NCI-H187 (cell line): ENCODE results near the gene SGSH.
"Not testable (repeated sequence)": the region's sequence is repeated elsewhere in the genome, so short reads cannot be mapped to it uniquely, and the experiment has no call there.

Source experiments
- DNase-seq, 2 experiments: peaks; one replicate each; lab custom pipeline; 2025; lab: John Stamatoyannopoulos, UW

SGSH gene

DNA sequence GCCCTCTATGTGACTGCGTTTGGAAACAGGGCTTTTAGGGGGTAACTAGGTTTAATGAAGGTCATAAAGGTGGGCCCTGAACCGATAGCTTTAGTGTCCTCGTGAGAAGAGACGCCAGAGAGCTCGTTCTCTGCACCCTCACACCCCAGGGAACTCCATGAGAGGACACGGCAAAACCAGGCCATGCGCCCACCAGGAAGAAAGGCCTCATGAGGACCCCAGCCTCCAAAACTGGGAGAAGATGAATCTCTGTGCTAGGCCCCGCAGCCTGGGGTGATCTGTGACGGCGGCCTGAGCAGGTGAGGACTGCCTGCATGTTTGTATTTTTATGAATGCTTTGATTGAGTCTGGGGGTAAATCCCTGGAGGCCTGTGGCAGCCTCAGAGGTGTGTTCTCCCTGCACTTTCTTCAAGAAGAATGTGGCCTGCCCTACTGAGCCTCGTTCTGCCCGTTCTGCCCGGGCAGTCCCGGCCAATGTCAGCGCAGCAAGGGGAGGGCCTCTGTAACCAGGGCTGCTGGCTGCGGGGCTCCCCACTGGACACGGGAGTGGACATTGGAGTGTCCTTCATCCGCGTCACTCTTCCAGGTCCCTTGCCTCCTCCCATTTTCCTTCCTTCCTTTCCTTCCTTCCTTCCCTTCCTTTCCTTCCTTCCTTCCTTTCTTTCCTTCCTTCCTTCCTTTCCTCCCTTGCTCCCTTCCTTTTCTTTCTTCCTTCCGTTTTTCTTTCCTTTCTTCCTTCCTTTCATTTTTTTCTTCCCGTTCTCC, 33.7 kb upstream of the SGSH start:
- no peak for DNase-seq

DNA sequence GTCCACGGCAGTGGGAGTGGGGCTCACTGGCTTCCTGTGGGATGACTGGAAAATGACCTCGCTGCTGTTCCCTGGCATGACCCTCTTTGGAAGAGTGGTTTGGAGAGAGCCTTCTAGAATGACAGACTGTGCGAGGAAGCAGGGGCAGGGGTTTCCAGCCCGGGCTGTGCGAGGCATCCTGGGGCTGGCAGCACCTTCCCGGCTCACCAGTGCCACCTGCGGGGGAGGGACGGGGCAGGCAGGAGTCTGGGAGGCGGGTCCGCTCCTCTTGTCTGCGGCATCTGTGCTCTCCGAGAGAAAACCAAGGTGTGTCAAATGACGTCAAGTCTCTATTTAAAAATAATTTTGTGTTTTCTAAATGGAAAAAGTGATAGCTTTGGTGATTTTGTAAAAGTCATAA, 32.7 kb upstream of the SGSH start:
- DNase-seq: peak; percentile 52 to 79

DNA sequence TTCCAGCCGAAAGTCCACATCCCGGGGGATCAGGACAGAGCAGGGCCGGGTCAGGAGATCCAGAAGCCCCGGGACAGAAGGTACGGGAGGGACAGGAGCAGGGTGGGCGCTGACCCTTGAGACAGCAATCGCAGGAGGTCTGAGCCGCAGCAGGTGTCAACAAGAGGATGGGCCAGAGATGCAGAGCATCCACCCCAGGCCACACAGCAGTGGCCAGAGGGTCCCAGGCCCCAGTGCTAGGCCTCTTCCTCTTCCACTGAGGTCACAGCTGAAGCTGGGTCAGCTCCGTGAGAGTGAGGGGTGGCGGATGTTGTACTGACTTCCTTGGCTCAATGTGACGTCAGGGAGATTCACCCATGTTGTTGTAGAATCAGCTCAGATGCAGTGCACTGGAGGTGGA, 31.8 kb upstream of the SGSH start:
- DNase-seq: no peak

DNA sequence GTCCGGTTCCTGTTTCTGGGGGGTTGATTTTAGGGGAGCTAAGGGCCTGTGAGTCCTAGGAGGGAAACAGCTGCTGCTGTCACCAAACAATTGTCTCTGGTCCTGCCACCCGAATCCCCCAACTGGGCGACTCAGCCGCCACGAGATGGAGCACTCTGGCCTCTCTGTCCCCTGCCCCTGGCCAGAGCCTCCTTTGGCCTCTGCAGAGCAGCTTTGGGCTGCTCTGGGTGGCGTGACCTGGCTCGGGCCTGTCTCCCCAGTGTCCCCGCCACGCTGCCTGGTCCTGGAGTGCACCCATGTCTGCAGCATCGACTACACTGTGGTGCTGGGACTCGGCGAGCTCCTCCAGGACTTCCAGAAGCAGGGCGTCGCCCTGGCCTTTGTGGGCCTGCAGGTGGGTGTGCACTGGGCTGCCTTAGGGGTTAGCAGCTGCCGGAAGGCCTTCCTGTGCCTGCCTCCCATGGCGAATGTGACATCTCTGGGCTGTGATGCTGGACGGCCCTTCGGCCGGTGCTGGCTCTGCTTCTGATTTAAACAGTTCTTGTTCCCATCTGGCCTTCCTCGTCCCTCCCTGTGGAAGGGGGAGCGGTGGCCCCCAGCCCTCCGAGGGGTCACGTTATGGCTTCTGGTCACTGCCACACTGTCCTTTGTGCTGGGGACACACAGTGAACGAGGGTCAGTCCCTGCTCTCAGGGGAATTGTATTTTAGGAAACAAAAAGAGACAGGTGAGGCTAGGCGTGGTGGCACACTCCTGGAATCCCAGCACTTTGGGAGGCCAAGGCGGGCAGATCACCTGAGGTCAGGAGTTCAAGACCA, 29.0 kb upstream of the SGSH start:
- no peak for DNase-seq

DNA sequence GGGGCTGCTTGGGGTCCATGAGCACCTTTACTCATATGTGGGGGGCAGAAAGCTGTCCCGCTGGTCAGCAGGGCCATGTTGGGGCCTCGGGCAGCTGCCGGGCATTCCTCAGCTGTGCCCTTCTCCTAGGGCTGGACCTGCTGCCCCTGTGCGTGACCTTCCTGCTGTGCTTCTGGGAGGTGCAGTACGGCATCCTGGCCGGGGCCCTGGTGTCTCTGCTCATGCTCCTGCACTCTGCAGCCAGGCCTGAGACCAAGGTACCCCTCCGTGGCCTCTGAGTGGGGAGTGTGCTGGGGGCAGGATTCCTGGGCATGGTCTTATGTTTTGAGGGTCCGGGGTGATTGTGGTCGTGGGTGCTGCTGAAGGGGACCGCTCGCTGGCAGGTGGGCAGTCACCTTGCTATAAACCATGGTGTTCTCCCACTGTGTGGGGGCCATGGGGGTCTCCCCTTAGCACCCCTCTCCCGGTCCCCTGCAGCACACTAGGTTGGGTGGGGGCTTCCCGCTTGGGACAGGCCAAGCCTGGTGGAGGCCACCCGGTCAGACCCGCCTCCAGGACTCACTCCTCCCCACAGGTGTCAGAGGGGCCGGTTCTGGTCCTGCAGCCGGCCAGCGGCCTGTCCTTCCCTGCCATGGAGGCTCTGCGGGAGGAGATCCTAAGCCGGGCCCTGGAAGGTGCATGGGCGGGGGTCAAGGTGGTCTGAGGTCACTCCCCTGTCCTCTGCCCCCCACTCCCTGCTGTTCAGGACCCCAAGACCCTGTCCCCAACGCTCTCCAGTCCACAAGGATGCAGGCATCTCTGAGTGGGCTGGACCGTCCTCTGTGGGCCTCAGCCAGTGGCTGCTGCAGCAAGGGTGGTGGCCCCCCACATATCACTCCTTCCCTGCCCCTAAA, 28.1 kb upstream of the SGSH start:
- no peak for DNase-seq

DNA sequence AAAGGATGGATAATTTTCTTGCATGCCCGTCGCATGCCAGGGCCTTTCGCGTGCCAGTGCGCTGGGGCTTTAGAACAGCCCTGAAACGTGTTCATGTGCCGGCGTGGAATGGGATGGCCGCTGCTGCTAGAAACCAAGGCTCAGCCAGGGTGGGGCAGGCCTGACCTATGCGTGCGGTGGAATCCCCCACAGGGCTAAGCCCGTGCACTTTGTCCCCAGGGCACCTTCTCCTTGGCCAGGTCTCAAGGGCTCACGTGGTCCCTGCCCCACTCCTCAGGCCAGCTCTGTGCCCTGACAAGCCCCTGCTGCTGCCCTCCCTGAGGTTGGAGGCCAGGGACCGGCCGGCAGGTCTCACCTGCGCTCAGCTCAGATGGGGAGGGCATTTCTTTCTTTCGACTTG, 27.4 kb upstream of the SGSH start:
- DNase-seq: no peak

DNA sequence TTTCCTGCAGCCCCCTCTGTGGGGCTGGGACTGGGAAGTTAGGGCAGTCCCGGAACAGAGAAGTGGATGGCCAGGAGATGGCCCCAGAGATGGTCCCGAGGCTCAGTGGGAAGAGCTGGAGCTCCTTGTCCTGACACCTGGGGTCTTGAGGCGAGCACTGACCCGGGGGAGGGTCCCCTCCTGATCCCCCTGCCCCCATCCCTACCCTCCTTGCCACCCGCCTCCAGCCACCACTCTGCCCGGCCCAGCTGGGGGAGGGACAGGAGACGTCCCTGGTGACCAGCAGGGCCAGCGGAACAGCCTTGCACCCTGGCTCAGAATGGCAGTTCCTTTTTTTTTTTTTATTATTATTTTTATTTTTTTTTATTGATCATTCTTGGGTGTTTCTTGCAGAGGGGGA, 26.6 kb upstream of the SGSH start:
- no peak for DNase-seq

DNA sequence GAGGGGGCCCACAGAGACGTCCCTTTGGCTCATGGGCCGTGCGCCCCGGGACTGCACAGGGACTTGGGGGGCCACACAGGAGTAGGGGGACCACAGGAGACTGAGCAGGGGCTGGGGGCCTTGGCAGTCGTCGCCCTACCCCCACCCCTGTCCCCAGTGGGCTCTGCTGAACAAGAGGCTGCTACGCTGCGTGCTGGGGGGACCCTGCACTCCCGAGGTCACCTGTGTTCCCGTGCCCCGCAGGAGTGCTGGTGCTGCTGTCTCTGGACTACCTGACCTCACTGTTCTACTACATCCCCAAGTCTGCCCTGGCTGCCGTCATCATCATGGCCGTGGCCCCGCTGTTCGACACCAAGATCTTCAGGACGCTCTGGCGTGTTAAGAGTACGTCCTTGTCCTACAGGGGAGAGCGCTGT, 26.1 kb upstream of the SGSH start:
- DNase-seq: no peak

DNA sequence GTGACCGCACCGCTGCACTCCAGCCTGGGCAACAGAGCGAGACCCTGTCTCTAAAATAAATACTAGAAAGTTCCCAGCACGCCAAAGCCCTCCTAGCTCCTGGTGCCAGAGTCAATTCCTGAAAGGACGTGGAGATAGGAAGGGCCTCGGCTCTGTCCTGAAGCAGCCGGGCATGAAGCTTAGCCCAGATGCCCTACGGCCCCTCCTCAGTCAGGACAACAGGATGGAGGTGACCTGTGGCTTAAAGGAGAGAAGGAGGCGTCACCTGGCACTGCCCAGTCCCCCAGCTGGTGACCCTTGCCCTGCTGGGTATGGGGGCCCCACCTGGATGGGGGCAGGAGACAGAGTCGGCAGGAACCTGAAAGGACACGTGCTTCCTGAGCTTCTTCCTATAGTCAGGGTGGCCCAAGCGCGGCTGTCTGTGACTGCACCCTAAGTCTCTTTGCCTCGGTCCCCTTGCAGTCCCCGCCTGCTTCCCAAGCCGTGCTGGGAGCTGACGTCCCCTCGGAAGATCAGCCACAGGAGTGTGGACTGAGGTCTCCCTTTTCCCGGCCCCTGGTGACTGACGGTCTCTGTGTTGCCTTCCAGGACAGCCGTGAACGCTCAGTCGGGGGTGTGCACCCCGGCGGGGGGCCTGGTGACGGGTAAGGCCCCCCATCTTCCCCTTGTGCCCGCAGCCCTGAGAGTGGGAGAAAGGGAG, 25.6 kb upstream of the SGSH start:
- DNase-seq: no peak

DNA sequence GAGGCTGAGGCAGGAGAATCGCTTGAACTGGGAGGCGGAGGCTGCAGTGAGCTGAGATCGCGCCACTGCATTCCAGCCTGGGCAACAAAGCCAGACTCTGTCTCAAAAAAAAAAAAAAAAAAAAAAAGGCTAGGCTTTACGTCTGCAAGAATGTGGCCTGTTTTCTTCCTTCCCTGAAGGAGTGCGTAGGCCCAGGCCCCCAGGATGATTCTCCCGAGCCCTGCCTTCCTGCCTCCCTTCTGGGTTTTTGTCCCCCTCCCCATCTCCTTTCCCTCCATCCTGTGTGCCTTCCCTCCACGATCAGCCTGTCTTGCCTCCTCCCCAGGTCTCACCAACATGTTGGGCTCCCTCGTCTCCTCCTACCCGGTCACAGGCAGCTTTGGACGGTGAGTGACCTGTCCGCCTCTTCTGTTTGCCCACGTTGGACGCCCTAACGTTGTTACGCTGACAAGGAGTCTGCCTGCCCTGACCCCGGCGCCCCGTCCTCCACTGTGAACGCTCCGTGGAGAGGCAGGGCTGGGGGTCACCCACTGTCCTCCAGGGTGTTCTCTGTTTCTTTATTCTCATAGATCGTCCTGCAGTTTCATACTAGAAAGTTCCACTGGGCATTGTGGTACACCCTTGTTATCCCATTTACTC, 24.9 kb upstream of the SGSH start:
- no peak for DNase-seq

DNA sequence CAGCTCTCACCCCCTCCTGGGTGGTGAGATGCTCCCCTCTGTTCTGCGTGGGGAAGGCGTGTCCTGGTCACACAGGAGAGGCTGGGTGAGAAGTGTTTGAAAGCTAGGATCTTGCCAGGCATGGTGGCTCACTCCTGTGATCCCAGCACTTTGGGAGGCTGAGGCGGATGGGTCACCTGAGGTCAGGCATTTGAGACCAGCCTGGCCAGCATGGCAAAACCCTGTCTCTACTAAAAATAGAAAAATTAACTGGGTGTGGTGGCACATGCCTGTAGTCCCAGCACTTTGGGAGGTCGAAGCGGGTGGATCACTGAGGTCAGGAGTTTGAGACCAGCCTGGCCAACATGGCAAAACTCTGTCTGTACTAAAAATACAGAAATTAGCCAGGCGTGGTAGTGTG, 24.3 kb upstream of the SGSH start:
- DNase-seq: not testable (repeated sequence)

DNA sequence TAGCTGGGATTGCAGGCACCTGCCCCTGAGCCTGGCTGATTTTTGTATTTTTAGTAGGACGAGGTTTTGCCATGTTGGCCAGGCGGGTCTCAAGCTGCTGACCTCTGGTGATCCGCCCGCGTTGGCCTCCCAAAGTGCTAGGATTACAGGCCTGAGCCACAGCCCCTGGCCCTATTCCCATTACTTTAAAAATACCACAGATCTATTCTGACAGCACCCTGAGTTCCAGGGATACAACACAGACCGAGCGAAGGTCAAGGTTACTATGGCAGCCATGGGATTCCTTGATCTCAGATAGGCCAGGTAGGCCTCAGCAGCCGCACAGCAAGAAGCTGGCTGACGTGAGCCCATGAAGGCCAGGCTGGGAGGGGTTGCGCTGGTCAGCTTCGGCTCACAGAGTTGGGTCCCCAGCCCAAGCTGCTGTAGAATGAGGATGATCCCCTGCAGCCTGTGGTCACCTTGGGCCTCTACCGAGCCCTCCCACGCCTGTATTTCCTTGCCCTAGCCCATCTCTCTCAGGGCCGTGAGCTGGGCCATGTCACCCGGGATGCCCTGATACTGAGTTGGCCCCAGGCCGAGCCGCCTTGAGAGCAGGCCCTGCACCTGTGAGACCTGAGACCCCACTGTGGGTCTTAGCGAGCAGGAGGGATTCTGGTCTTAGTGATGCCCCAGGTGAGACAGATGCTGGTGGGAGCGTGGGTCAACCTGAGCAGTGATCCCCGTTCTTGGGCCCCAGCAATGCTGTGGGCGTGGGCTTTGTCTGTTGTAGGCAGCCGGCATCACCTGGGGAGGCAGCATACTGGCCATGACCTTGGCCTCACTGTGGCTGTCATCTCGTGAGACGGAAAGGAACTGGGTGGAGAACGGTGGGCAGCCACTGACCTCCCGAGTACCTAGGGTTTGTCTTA, 23.6 kb upstream of the SGSH start:
- DNase-seq: no peak

DNA sequence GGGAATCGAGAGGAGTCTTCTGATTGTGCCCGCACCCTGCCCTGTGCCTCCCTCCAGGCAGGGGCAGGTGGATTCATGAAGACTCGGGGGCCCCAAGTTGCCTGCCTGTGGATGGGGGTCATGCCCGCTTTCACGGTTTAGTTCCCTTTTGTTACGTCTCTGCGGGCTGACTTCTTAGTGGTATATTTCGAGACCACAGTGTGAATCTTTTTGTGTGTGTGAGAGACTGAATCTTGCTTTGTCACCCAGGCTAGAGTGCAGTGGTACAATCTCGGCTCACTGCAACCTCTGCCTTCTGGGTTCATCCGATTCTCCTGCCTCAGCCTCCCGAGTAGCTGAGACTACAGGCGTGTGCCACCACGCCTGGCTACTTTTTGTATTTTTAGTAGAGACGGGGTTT, 22.4 kb upstream of the SGSH start:
- DNase-seq: no peak

DNA sequence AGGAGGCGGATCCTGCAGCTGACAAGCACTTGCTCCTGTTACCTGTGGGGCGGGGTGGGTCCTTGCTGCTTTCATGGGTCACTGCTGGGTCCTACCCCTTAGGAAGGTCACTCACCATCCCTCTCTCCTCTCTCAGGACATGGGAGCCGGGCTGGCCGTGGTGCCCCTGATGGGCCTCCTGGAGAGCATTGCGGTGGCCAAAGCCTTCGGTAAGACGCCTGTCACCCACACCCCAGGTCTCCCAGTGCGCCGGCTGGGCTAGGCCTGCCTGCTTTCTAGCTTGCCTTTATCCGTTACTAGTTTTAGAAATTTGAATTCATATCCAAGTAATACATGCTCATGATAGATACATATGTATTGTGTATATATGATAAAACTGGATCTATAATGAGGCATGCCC, 17.3 kb upstream of the SGSH start:
- no peak for DNase-seq

DNA sequence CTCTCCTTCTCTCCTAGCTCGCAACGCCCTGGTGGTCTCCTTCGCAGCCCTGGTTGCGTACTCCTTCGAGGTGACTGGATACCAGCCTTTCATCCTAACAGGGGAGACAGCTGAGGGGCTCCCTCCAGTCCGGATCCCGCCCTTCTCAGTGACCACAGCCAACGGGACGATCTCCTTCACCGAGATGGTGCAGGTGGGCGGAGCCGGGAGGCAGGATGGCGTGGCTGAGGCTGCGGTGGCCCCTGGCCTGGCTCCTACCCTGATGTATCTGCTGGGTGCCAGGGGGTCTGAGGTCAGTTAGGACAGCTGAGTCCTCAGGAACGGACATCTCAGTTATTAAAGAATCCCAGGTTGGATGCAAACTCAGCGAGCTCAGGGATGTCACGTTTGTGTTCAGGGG, 16.8 kb upstream of the SGSH start:
- DNase-seq: no peak

DNA sequence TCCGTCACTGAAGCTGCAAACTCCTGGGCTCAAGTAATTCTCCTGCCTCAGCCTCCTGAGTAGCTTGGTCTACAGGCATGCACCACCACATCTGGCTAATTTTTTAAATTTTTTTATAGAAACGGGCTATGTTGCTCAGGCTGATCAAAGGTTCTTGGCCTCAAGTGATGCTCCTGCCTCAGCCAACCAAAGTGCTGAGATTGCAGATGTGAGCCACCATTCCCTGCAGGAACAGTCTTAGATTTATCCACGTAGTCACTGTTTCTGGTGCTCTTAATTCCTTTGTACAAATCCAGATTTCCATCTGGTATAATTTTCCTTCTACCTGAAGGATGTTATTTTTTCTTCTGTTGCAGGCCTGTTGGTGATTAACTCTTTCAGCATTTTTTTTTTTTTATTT, 13.1 kb upstream of the SGSH start:
- no peak for DNase-seq

DNA sequence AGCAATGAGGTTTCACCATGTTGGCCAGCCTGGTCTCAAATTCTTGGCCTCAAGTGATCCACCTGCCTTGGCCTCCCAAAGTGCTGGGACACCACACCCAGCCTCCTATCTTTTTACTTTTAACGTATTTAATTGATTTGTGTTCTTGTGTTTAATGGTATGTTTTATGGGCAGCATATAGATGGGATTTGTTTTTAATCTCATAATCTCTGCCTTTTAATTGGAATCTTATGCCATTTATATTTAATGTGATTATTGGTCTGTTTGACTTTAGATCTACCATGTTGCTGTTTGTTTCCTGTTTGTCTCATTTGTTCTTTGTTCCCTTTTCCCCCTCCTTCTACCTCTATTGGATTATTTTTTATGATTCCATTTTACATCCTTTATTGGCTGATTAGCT, 12.3 kb upstream of the SGSH start:
- no peak for DNase-seq

DNA sequence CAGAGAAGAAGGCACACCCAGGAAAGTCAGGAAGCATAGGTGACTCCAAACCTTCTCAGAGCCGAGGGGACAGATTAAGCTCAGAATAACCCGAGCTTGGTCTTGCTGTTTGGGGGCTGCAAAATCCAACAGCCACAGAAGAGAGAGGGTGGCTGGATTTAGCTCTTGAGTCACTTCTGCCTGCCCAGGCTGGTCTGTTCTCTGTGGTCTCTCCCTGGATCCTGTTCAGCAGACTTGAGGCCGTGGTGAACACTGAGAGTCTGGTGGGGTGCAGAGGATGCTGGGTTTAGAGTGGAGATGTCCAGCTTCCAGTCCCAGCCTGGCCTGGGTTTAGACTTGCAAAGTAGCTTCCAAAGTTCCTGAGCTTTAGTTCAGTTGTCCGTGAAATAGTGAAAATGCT, 8.9 kb upstream of the SGSH start:
- DNase-seq: no peak

DNA sequence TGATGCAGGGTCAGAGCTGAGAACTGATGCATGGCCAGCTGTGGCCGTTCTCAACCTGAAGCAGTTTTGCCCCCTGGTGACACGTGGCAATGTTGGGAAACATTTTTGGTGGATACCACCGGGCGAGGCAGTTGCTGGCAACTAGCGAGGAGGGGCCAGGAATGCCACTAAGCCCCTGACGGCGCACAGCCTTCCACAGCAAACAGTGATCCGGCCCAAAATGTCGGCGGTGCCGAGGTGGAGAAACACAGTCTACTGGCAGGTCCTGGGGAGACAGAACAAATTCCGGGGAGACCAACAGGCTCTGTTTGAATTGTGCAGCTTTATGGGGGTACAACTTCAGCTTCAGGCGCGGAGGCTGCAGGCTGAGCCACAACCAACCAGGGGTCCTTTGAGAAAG, 8.3 kb upstream of the SGSH start:
- DNase-seq: no peak

DNA sequence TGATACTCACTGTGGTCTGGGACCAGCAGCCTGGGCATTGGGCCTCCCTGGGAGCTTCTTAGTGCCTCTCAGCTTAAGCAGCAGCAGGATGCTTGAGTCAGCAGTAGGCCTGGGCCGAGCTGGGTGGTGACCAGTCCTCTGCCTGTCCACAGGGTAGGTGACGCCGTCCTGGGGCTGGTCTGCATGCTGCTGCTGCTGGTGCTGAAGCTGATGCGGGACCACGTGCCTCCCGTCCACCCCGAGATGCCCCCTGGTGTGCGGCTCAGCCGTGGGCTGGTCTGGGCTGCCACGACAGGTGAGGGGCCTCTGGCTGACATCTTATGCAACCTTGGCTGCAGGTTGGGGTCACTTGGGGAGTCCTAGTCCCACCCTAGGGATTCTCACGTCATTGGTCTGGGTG, 7.5 kb upstream of the SGSH start:
- no peak for DNase-seq
